Activated T-helper 1 cell treated with Interleukin-2 at 50 U/mL for 16 hours (primary cell): ENCODE data around the gene CEMP1.
"Not testable (repeated sequence)": the region's sequence is repeated elsewhere in the genome, so short reads cannot be mapped to it uniquely, and the experiment has no call there.

Source experiments
- DNase-seq: peaks from one replicate; pipeline ENCODE4 v3.0.0-alpha.2; 2020; ENCODE audit warnings: low read depth

CEMP1 gene

GRCh38 chr16:2531371-2531695 lies at the start of gene CEMP1:
TSS of gene CEMP1 (minus strand) at chr16:2531408. CDS start at chr16:2531073, 335 bp downstream.
- DNase-seq = no peak

GRCh38 chr16:2580818-2581217 lies 49.6 kb upstream of the CEMP1 start:
- not testable (repeated sequence) for DNase-seq

GRCh38 chr16:2580143-2580542 lies 48.9 kb upstream of the CEMP1 start:
- DNase-seq = not testable (repeated sequence)

GRCh38 chr16:2578905-2579304 lies 47.7 kb upstream of the CEMP1 start:
- not testable (repeated sequence) for DNase-seq

- not testable (repeated sequence) for DNase-seq
These were observed 45.8 kb upstream of the CEMP1 start for GRCh38 chr16:2577044-2577443.

GRCh38 chr16:2575839-2576238 lies 44.6 kb upstream of the CEMP1 start:
- DNase-seq = not testable (repeated sequence)

- DNase-seq = not testable (repeated sequence)
These were observed 41.5 kb upstream of the CEMP1 start for GRCh38 chr16:2572704-2573103.

- not testable (repeated sequence) for DNase-seq
These were observed 37.4 kb upstream of the CEMP1 start for GRCh38 chr16:2568573-2568972.

GRCh38 chr16:2567506-2567905 lies 36.3 kb upstream of the CEMP1 start:
- DNase-seq = not testable (repeated sequence)

GRCh38 chr16:2560798-2561133 lies 29.6 kb upstream of the CEMP1 start:
- peak; percentile 16 for DNase-seq

GRCh38 chr16:2560131-2560797 lies 29.1 kb upstream of the CEMP1 start:
- not testable (repeated sequence) for DNase-seq

GRCh38 chr16:2557150-2557549 lies 25.9 kb upstream of the CEMP1 start:
- not testable (repeated sequence) for DNase-seq

GRCh38 chr16:2554709-2555425 lies 23.7 kb upstream of the CEMP1 start:
- not testable (repeated sequence) for DNase-seq

- DNase-seq = not testable (repeated sequence)
These were observed 20.2 kb upstream of the CEMP1 start for GRCh38 chr16:2551420-2551889.

GRCh38 chr16:2550283-2550878 lies 19.2 kb upstream of the CEMP1 start:
- DNase-seq = not testable (repeated sequence)

- not testable (repeated sequence) for DNase-seq
These were observed 12.6 kb upstream of the CEMP1 start for GRCh38 chr16:2543771-2544170.

- not testable (repeated sequence) for DNase-seq
These were observed 10.2 kb upstream of the CEMP1 start for GRCh38 chr16:2541409-2541808.

GRCh38 chr16:2540912-2541311 lies 9.7 kb upstream of the CEMP1 start:
- not testable (repeated sequence) for DNase-seq

GRCh38 chr16:2539845-2540458 lies 8.7 kb upstream of the CEMP1 start:
- DNase-seq = not testable (repeated sequence)

GRCh38 chr16:2539192-2539844 lies 8.1 kb upstream of the CEMP1 start:
- not testable (repeated sequence) for DNase-seq

GRCh38 chr16:2537451-2538379 lies 6.5 kb upstream of the CEMP1 start, which contains the start of gene PDPK1:
TSS of gene PDPK1 (plus strand) at chr16:2538021. CDS start at chr16:2538113, 92 bp downstream.
- DNase-seq = peak; percentile 95
